NCI-H2029 (cell line): ENCODE measurements around the gene OR7A5.
"Not testable (repeated sequence)": the region's sequence is repeated elsewhere in the genome, so short reads cannot be mapped to it uniquely, and the experiment has no call there.

ENCODE experiments used
- DNase-seq: peaks from one replicate; lab custom pipeline; 2025; lab: John Stamatoyannopoulos, UW

OR7A5 gene

DNA sequence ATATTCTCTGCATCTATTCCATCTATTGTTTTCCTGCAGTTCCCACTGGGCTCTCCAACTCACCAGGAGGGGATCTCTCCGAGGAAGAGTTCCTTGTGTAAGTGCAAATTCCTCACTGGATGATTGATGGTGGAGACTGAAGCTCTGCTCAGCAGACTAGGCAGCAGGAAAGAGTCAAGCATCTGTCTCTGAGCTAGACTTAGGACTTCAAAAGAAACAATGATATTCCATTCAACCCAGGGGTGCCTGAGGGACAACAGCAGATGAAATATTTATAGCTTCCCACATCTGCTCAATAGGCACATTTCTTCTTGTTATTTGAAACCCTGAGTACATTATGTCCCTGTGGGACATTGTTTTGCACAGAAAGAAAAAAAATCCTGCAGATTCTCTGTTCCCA lies at the start of gene OR7A5, which contains the start of gene OR7C1:
OR7A5 (minus strand) TSS at position 175 of the 400 bp plus-strand sequence. CDS start 6,944 bp downstream, outside the sequence.
OR7C1 (minus strand) TSS at position 175 of the 400 bp plus-strand sequence. CDS start 35,049 bp downstream, outside the sequence.
- no peak for DNase-seq

DNA sequence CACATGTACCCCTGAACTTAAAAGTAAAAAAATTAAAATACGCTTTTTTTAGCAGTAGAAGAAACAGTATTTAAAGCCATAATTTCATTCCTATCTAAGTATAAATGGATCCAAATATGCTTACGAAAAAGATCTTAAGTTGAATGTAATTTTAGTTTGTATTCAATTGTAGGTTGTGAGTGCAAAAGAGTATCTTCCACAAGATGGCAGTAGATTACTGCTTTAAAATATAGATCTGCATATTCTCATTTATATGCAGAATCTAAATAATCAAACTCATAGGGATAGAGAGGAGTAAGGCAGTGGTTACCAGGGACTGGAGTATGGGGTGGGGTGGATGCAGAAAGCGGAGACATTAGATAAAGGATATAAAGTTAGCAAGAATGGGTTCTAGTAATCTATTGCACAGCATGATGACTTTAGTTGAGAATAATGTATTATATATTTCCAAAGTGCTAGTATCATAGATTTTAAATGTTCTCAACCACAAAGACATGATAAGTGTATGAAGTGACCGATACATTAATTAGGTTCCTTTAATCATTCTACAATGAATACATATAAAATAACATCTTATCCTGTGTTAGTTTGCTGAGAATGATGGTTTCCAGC lies 36.7 kb upstream of the OR7A5 start:
- DNase-seq = no peak

DNA sequence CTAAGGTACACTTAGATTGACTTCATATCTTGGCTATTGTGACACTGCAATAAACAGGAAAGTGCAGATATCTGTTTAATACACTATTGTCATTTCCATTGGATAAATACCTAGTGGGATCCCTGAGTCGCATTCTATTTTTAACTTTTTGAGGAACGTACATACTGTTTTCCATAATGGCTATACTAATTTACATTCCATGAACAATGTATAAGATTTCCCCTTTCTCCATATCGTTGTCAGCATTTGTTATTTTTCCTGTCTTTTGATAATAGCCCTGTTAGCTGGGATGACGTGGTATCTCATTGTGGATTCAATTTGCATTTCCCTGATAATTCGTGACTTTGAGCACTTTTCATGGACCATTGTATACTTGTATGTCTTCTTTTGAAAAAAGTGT lies 33.5 kb upstream of the OR7A5 start:
- no peak for DNase-seq

DNA sequence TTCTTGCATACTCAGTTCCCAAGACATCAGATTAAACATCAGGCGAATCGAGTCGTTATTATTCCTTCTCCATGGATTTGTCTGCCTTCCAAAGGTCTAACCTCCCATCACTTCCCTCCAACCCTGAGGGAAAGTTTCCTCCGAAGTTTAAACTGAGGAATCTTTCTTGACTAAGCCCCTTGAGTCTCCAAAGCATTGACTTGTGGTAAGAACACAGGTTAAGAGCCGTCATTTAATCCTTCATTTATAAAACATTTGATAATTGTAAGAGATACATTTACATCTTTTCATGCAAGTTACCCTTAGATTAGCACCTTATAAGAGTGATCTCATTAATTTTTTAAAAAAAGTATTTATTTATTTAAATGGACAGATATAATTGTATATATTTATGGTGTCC lies 13.8 kb upstream of the OR7A5 start, which contains the start of gene OR7A10:
OR7A10 (minus strand) TSS at position 101 of the 400 bp plus-strand sequence. CDS start 7,045 bp downstream, outside the sequence.
- DNase-seq = no peak

DNA sequence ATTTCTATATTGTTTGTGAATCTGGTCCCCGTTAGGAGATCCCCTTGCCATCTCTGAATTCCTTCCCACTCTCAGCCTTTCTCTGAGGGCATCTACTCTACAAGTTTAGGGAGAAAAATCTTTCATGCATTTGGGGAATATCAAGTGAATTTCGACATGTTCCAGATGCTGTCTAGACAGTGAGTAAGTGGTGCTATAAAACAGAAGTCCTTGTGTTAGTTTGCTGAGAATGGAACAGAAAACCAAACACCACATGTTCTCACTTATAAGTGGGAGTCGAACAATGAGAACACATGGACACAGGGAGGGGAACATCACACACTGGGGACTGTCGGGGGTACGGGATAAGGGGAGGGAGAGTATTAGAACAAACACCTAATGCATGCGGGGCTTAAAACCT lies 8.6 kb upstream of the OR7A5 start:
- no peak for DNase-seq

DNA sequence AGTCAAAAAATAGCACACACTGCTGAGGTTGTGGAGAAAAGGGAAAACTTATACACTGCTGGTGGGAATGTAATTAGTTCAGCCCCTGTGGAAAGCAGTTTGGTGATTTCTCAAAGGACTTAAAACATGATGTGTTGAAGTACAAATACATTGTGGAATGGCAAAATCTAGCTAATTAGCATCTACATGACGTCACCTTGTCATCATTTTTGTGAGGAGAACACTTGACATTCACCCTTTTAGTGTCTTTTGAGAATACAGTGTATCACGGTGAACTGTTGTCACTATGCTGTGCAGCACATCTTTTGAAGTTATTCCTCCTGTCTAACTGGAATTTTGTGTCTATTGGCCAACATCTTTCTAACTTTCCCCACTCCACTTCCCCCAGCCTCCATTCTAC lies 8.2 kb upstream of the OR7A5 start:
- no peak for DNase-seq

DNA sequence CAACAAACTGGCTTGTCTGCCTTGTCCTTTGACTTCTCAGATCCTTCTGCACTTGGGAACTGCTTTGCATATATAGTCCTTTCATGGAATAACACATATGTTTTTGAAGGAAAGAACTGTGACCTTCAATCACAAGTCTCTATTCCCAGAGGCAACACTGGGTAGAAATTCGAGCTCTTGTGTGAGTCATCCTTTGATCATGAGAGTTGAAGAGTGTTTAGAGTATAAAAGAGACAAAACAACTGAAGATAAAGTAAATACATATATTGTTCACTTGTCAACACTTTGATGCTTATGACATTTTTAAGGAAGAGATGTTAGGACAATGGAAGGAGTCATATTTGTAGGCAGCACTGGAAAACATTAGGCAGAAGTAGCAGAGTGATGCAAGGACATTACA lies 5.2 kb upstream of the OR7A5 start:
- DNase-seq = no peak

DNA sequence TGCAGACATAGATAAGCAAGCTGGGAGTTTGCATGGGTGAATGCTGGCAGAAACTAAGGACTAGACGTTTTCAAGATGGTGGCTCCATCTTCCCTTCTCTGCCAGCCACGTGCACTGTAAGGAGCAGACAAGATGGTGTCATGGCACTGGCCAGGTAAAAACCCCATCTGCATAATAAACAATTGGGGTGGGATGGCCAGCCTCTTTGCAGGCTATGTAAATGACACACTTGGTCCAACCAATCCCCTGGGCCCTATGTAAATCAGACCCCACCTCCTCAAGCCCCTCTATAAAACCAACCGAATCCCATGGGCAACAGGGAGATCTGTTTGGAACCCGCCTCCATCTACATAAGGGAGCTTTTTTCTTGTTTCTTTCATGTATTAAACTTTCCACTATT lies 2.4 kb upstream of the OR7A5 start:
- no peak for DNase-seq

DNA sequence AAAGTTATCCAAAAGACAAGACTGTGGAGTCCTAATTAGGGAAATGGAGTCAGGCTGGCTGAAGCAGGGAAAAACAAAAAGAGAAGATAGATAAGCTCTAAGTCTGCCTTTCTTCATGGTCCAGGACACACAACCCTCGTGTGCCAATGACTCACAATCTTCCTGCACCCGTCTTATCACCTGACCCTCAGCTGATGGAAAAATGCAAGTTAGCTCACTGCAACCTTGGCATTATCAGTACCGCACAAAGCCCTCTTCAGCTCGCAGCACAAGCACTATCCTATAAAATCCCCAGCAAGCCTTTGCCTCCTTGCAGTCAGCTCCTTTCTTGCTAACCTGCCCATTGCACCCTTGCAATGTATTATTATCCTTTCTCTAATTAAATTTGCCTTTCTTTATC lies 4.3 kb downstream of the OR7A5 start:
- DNase-seq = no peak

DNA sequence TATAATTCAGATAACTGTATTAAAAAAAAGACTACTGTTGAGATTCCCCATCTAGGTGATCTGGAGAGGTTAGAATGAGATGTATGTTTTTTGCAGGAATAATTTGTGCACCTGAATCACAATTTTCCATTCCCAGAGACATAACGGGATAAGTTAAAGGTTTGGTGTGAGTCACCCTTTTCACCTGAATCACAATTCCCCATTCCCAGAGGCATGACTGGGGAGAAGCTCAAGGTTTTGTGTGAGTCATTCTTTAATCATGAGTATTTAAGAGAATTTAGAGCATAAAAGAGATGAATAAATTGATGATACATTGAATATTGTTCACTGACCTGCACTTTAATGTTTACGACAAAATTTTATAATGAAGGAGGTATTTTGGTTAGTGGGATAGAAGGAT lies 9.0 kb downstream of the OR7A5 start:
- DNase-seq = no peak

DNA sequence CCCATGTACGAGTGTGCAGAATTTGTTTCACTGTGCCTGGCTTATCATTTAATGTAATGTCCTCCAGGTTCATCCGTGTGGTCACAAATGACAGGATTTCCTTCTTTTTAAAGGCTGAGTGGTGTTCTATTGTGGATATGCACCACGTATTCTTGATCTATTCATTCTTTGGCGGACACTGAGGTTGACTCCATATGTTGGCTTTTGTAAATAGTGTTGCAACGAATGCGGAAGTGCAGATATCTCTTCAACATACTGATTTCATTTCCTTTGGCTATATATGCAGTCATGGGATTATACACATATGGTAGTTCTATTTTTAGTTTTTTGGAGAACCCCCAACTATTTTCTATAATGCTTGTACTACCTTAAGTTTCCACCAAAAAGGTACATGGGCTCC lies 13.0 kb downstream of the OR7A5 start:
- DNase-seq = no peak

DNA sequence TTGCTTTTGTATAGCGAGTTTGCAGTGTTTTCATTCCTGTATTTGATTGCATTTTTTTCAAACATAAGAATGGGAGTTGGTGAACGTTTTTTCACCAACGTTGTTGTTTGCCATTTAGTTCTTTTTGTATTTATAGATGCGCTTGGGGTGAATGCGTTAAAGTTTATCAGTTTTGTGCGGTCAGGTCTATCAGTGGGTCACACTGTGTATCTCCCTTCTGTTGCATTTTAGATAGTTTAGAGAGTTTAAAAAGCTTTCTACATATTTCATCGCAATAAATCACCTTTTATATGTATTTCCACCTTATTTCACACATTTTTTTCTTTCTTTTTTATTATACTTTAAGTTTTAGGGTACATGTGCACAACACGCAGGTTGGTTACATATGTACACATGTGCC lies 16.4 kb downstream of the OR7A5 start:
- DNase-seq = no peak

DNA sequence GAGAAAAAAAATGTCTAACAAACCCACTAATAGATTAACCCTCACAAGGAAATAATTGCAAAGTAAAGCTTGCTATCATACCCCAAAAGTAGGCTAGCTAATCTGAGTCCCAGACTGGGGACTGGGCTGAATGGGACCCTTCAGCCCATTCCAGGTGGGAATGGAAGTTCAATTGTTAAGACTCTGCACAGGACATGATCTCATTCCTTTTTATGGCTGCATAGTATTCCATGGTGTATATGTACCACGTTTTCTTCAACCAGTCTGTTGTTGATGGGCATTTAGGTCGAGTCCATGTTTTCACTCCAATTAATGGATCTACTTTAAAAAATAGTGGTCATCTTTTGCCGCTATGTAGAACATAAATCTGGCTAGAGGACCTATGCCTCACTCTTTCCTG lies 17.9 kb downstream of the OR7A5 start:
- no peak for DNase-seq

DNA sequence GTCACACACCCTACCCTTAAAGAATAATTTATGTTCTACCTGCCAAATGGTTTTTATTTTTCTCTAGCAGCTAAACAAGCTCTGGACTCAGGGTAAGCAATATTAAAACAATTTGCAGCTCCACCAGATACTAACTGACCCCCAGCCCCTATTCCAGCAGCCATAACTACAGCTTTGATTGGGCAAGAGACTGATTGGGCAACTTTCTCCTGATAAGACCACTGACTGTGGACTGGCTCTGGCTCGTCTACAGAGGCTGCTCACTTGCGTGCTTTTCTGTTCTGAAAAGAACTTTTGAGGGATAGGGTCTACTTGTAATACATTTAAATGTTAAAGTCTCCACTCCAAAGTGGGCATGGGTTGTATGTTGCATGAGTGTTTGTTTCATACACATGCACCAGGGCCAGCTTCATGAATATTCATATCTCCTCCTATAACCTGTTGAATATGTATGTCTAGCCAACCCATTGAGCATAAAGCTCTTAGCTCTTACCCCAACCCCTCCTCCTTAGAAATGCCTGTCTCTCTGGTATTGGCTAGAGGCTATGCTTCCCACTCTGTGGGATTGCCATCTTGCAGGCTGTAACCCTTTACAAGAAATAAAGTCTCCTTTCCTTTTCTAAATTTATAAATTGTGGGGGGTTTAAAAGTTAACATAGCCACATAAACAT lies 19.9 kb downstream of the OR7A5 start:
- DNase-seq = no peak

DNA sequence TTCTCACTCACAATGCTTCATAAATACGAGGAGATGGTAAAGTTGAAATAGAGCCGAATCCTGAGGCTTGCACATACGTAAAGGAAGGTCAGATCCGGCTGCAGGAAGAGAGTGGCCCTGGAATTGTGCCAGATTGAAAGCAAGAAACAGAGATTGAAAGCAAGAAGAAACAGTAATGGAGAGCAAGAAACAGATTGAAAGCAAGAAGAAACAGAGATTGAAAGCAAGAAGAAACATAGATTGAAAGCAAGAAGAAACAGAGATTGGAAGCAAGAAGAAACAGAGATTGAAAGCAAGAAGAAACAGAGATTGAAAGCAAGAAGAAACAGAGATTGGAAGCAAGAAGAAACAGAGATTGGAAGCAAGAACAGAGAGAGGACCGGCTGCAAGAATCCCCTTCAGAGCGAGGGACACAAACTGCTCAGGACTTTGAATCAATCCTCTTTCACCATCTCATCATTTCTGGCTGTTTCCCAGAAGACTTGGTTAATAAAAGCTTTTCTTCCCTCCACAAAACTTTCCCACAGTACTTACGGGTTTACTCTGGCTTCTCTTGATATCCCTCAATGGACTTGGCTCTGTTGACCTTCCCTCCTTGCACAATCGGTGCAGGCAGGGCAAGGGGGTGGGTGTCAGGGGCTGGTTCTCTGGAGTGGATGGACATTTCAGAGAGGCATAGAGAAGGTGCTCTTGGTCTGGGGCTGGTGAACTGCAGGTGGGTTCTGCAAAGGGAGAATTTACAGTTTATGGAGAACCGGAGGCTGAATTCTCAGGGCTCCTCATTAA lies 25.5 kb downstream of the OR7A5 start:
- DNase-seq = no peak

DNA sequence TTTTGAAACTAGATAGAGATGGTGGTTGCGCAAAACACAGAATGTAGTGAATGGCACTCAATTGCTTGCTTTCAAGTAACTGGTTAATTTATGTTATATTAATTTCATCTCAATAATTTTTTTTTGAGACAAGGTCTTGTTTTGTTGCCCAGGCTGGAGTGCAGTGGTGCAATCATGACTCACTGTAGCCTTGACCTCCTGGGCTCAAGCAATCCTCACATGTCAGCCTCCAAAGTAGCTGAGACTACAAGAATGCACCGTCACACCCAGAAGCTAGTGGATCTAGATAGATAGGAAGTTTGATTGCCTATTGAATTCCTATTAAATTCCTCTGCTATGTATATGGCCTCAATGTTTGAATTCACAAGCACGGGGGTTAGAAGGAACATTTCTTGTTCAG lies 30.2 kb downstream of the OR7A5 start:
- no peak for DNase-seq

DNA sequence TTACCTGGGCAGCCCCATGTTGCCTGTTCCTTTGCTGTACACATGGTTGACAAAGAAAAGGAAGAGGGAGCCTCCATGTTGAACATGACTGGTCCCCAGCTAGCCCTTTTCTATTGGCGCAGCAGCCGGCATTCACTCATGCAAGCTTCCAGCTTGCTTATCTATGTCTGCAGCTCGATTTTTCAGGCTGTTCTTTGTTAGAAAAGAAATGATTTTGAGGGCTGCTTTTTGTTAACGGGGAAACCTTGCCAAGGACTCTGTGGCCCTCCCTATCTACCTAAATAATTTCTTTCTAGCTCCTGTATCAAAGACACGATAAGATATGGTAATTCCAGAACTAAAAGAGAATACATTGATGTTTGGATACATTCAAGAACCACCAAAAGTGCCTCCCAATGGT lies 36.2 kb downstream of the OR7A5 start:
- DNase-seq = no peak

DNA sequence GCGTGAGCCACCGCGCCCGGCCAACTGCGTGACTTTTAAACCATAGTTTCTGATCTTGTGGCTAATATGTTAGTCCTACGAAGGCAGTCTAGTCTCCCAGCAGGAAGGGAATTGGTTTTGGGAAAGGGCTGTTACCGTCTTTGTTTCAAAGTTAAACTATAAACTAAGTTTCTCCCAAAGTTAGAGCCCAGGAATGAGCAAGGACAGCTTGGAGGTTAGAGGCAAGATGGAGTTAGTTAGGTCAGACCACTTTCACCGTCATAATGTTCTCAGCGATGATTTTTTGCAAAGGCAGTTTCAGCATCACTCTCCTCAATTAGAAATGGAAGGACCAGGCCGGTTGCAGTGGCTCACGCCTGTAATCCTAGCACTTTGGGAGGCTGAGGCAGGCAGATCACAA lies 39.0 kb downstream of the OR7A5 start:
- DNase-seq = no peak

DNA sequence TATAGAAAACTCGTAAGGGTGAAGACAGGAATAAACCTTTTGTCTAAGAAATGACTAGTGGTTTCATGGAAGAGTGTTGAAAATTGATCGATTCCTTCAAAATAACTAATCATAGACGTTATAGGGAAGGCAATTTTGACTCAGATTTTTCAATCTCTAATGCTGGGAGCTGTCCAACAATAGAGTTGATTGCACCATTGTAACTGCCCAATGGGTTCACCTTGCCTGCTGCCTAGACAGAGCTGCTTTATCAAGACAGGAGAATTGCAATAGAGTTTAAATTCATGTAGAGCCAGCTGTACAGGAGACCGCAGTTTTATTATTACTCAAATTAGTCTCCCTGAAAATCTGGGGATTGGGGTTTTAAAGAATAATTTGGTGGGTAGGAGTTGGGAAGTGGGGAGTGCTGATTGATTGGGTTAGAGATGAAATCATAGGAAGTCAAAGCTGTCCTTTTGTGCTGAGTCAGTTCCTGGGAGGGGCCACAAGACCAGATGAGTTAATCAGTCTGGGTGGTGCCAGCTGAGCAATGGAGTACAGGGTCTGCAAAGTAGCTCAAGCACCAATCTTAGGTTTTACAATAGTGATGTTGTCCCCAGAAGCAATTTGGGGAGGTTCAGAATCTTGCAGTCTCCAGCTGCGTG lies 39.8 kb downstream of the OR7A5 start:
- no peak for DNase-seq

DNA sequence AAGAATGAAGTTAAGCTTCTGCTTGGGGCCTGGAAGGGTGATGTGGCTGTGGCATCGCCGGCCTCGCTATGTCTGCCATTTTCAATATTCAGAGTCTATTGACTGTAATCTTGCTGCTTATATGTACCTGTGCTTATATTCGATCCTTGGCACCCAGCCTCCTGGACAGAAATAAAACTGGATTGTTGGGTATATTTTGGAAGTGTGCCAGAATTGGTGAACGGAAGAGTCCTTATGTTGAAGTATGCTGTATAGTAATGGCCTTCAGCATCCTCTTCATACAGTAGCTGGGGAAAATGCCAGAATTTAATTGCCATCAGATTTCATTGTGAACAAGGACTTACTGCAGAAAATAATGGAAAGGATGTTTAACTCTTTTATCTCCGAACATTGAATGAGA lies 42.7 kb downstream of the OR7A5 start:
- DNase-seq = peak; percentile 41

DNA sequence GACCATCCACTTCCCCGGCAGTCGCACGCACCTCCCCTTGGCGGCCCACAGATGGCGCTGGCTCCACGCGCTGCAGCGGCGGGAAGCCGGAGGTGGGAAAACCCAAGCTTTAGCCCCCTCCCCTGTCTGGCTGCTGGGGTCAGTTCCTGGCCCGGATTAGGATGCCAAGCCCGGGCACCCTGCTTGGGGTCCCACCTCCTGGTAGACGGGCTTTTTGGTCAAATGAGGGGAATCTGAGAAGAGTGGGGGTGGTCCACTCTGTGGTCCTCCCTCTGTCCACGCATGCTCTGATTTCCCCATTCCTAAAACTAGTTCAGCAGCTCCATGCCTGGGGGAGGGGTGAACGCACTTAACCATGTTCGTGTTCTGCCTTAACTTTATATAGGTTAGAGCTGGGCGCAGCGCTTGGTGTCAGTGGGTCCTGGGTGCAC lies 48.5 kb downstream of the OR7A5 start:
- DNase-seq = no peak

DNA sequence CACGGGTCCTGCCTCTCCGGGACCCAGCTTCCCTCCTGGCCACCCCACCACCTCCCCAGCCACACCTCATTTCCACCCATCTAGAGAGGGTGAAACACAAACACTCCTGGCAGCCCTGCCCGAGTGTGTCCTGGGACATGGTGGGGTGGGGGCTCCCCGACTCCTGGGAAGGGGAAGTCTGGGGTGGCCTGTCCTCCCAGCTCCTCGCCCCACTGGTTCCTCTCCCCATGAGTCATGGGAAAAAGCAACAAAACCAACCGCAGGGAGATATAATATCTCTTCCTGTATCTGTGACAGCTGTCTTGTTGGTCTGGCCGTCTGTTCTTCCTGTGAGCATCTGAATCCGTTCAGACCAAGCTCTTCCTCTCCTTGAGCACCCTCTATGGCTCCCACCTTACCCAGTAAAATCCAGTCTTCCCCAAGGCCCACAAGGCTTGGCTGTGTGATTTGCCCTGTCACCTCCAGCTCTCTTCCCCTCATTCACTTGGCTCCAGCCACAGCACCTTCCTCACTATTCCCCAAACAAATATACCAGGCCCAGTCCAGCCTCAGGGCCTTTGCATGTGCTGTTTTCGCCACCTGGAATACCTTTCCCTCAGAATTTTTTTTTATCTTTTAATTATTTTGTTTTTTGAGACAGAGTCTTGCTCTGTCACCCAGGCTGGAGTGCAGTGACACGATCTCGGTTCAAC lies 49.7 kb downstream of the OR7A5 start:
- not testable (repeated sequence) for DNase-seq
